ENCODE results near the gene HTR4. TPM values are rescaled to one million over a fixed set of nuclear protein-coding genes. Genes with fewer than 3 reads are reported as not detected.

HTR4 gene
- total and polyA plus RNA-seq, 2 donors (not counting 3 experiments of a cell fraction or from before 2014, with no cell fraction given), result not detected

GRCh38 chr5:148474025-148474511 lies 180.3 kb downstream of the HTR4 start:
- H3K79me2 ChIP-seq (ENCODE audit: control insufficient read depth, insufficient read depth, low read length), result no peaks in the 10 kb centered on the region
- no peak for TF ChIP-seq CTCF (IDR thresholded peaks at IDR 0.05; ENCODE audit: extremely low read depth in 1 of 2, insufficient read depth in 1 of 2, low read depth in 1 of 2, low read length in 2 of 2)
- peak; percentile 48 for TF ChIP-seq POLR2AphosphoS5 (IDR thresholded peaks at IDR 0.05; ENCODE audit: insufficient read depth, low read depth, low read length)
- no peak for TF ChIP-seq POLR2A (IDR thresholded peaks at IDR 0.05; ENCODE audit: low read depth, low read length)
- peak; percentile 79 for TF ChIP-seq GATA2 (IDR thresholded peaks at IDR 0.05; ENCODE audit: insufficient read depth, insufficient read length, low read depth, low read length)
- TF ChIP-seq JUN (IDR thresholded peaks at IDR 0.05; ENCODE audit: borderline replicate concordance, insufficient read depth, insufficient read length, low read depth), result peak; percentile 41
- TF ChIP-seq MYC (IDR thresholded peaks at IDR 0.05; ENCODE audit: low read depth, low read length), result no peak
- TF ChIP-seq EZH2 (IDR thresholded peaks at IDR 0.05; ENCODE audit: borderline replicate concordance, low read depth, low read length, severe bottlenecking), result no peak
- TF ChIP-seq MAX (IDR thresholded peaks at IDR 0.05; ENCODE audit: insufficient read depth, insufficient read length), result no peak
- peak; percentile 92 for TF ChIP-seq FOS (IDR thresholded peaks at IDR 0.05; ENCODE audit: borderline replicate concordance, insufficient read depth, low read length)
- ChIA-PET POLR2A (no interaction called here), CTCF (interaction anchor here (0.6 to 2.0 kb wide), 8 partner anchors 8 to 491 kb away, joined by 3 to 9 read pairs (median 4); no protein-coding TSS in a partner anchor)
- H2AFZ ChIP-seq (ENCODE audit: low read depth, low read length), result peak overlapping the region; percentile 30
- no TSS peak for BruUV-seq (replicated peaks)
- H3K4me1 ChIP-seq (ENCODE audit: control insufficient read depth, extremely low read depth, insufficient read depth, low read length), result peaks cover 48% of the 10 kb centered on the region
- no peaks in the 10 kb centered on the region for H3K36me3 ChIP-seq (ENCODE audit: control insufficient read depth in 2 of 2, extremely low read depth in 1 of 2, insufficient read depth in 2 of 2, low read length in 2 of 2)
- H3K9me1 ChIP-seq (replicated peaks; ENCODE audit: control insufficient read depth, extremely low read depth, insufficient read depth, low read length), result no peaks in the 10 kb centered on the region
- no peaks in the 10 kb centered on the region for H3K9me3 ChIP-seq (replicated peaks; ENCODE audit: control insufficient read depth, insufficient read depth, low read length)
- no peaks in the 10 kb centered on the region for H4K20me1 ChIP-seq (replicated peaks; ENCODE audit: control insufficient read depth, extremely low read depth, insufficient read depth, low read length)
- dilution Hi-C loops (cut with MboI; ENCODE audit: extremely low pct_ligation_motif_present, low sequenced_read_pairs) (no loop called here), intact Hi-C loops (cut with micrococcal nuclease) (loop anchor here (1.0 kb wide), 1 partner anchor 8 kb away; no protein-coding TSS in a partner anchor)
- peak overlapping the region; percentile 10 for H3K9ac ChIP-seq (replicated peaks; ENCODE audit: extremely low read depth, insufficient read depth, low read length)
- DNase-seq (ENCODE audit: low read depth, low spot score) (peak; percentile 88), FAIRE-seq (peak; percentile 90)
- no peak overlapping the region for H3K4me3 ChIP-seq (replicated peaks in 1 of 3; ENCODE audit: insufficient read depth in 1 of 3, low read depth in 1 of 3, low read length in 3 of 3)
- H3K27ac ChIP-seq (ENCODE audit: insufficient read depth, low read depth, low read length), result peak overlapping the region; percentile 14
- no peaks in the 10 kb centered on the region for H3K27me3 ChIP-seq (ENCODE audit: control insufficient read depth in 2 of 2, insufficient read depth in 2 of 2, low read length in 2 of 2)
- peak overlapping the region; percentile 1 for H3K4me2 ChIP-seq (ENCODE audit: insufficient read depth, low read length)
